Endothelial cell of umbilical vein (primary cell): ENCODE measurements around the gene DEFB112.

Experiments
- EZH2 ChIP-seq: IDR thresholded peaks from 2 replicates; pipeline ENCODE4 v1.6.1; 2012; ENCODE audit warnings: borderline replicate concordance, low read depth, mild to moderate bottlenecking, moderate library complexity, low read length, inconsistent platforms; ENCODE audit not compliant: severe bottlenecking
- POLR2AphosphoS5 ChIP-seq: IDR thresholded peaks from 2 replicates; pipeline ENCODE4 v1.6.1; 2012; ENCODE audit warnings: low read depth, mild to moderate bottlenecking, control low read depth, low read length, moderate library complexity; ENCODE audit not compliant: insufficient read depth
- TF ChIP-seq, protein P1 (sequence below), 2 donors: IDR thresholded peaks; 1 replicate in 1 of 2; 2 replicates in 1 of 2; pipeline ENCODE4 v1.5.1; 2011; ENCODE audit warnings: low read length in 2 of 2, mild to moderate bottlenecking in 2 of 2, moderate library complexity in 2 of 2, control low read depth in 1 of 2, inconsistent platforms in 1 of 2, low read depth in 1 of 2; ENCODE audit not compliant: insufficient read depth in 1 of 2; ENCODE audit errors: extremely low read depth in 1 of 2

DNA sequence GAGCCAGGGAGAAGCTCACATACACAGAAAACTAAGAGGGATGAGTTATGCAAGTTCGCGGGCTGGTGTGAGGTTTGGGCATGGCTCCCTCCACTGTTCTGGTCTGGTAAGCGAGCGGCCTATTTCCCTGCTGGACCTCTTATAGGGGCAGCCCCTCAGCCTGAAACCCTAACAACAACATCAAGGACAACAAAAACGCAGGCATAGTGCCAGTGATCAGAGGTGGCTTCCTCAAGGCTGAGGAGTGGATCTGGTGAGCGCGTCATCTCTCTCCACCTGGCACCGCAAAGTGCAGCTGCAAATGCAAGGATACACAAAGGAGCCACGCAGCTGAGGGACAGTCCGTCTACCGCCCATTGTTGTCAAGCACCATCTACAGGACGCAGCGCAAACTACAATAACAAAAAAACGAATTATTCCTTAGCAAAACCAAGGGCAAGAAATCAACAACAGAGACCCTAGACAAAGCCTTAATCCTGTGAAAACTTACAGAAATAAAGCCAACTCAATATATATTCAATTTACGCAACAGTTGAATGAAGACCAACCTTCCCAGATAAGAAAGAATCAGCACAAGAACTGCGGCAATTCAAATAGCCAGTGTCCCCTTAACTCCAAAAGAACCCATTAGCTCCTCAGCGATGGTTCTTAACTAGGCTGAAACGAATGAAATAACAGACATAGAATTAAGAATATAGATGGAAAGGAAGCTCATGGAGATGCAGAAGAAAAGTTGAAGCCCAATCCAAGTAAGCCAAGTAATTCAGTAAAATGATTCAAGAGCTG lies 18.8 kb downstream of the DEFB112 start:
- TF ChIP-seq, protein P1, sequence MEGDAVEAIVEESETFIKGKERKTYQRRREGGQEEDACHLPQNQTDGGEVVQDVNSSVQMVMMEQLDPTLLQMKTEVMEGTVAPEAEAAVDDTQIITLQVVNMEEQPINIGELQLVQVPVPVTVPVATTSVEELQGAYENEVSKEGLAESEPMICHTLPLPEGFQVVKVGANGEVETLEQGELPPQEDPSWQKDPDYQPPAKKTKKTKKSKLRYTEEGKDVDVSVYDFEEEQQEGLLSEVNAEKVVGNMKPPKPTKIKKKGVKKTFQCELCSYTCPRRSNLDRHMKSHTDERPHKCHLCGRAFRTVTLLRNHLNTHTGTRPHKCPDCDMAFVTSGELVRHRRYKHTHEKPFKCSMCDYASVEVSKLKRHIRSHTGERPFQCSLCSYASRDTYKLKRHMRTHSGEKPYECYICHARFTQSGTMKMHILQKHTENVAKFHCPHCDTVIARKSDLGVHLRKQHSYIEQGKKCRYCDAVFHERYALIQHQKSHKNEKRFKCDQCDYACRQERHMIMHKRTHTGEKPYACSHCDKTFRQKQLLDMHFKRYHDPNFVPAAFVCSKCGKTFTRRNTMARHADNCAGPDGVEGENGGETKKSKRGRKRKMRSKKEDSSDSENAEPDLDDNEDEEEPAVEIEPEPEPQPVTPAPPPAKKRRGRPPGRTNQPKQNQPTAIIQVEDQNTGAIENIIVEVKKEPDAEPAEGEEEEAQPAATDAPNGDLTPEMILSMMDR (IDR thresholded peaks at IDR 0.05; ENCODE audit: extremely low read depth in 1 of 2, insufficient read depth in 1 of 2, low read depth in 1 of 2, low read length in 2 of 2), result no peak
- TF ChIP-seq POLR2AphosphoS5 (no peak), EZH2 (no peak)
